Breast epithelium (tissue), 3 donors: ENCODE results near the gene GGN.

ENCODE experiments used
- POLR2A ChIP-seq: fragments of 450-650 bp; IDR thresholded peaks from one replicate; pipeline ENCODE4 v1.6.1; 2016; ENCODE audit warnings: antibody characterized with exemption, mild to moderate bottlenecking, moderate library complexity
- POLR2AphosphoS5 ChIP-seq, 3 donors: sonication (generic); formaldehyde crosslinking; IDR thresholded peaks; one replicate each; pipeline ENCODE4 v1.6.1; 2017; ENCODE audit warnings: antibody characterized with exemption in 3 of 3
- TF ChIP-seq, protein P1 (sequence below), 3 donors: fragments of 450-650 bp; IDR thresholded peaks; one replicate each; pipeline ENCODE4 v1.5.1; 2016 to 2017; ENCODE audit warnings: antibody characterized with exemption in 3 of 3, mild to moderate bottlenecking in 3 of 3, moderate library complexity in 3 of 3

DNA sequence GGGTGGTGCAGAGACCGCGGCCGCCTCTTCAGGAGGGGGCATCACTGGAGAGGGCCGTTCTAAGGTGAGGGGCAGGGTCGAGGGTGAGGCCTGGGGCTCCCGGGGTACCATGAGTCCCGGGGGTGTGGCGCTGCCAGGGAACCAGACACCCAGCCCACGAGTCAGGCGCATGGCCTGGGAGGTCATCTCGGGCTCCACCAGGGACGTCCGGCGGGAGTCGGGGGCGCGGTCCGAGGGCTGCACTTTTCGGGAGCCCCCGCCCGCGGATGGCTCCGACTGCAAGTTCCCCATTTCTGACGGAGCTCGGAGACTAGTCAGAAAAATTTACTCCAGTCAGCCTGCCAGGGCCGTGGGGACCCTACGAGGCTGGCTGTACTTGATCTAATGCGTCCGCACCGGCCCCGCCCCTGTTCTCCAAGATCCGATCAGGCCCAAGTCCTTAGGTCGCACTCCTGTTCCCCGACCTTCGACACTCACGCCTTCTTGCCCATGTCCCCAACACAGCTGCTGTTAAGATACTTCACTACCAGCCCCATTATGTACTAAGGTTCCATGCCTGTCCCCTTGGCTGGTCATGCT is 774 bp downstream of the GGN start:
- TF ChIP-seq, protein P1, sequence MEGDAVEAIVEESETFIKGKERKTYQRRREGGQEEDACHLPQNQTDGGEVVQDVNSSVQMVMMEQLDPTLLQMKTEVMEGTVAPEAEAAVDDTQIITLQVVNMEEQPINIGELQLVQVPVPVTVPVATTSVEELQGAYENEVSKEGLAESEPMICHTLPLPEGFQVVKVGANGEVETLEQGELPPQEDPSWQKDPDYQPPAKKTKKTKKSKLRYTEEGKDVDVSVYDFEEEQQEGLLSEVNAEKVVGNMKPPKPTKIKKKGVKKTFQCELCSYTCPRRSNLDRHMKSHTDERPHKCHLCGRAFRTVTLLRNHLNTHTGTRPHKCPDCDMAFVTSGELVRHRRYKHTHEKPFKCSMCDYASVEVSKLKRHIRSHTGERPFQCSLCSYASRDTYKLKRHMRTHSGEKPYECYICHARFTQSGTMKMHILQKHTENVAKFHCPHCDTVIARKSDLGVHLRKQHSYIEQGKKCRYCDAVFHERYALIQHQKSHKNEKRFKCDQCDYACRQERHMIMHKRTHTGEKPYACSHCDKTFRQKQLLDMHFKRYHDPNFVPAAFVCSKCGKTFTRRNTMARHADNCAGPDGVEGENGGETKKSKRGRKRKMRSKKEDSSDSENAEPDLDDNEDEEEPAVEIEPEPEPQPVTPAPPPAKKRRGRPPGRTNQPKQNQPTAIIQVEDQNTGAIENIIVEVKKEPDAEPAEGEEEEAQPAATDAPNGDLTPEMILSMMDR (IDR thresholded peaks at IDR 0.05): no peak
- no peak for TF ChIP-seq POLR2A
- TF ChIP-seq POLR2AphosphoS5 (IDR thresholded peaks at IDR 0.05): no peak
